HepG2 (cell line): ENCODE results near the gene RBM26. TPM values are rescaled to one million over a fixed set of nuclear protein-coding genes. Genes with fewer than 3 reads are reported as not detected.

Experiments used
- DNMT1 ChIP-seq: sonication (generic); formaldehyde crosslinking; IDR thresholded peaks from 2 replicates; pipeline ENCODE4 v1.5.1; 2020; ENCODE audit warnings: mild to moderate bottlenecking, missing genetic modification reagents
- KLF6 ChIP-seq: IDR thresholded peaks from 2 replicates; pipeline ENCODE4 v1.8.0; 2016; ENCODE audit warnings: missing biosample characterization, missing genetic modification reagents
- KMT2B ChIP-seq: IDR thresholded peaks from 2 replicates; pipeline ENCODE4 v1.6.1; 2016; ENCODE audit warnings: missing genetic modification reagents, missing compliant biosample characterization
- NR2F2 ChIP-seq: IDR thresholded peaks from 2 replicates; pipeline ENCODE4 v1.6.1; 2012; ENCODE audit warnings: low read depth, inconsistent platforms, borderline replicate concordance
- PAX8 ChIP-seq: sonication (generic); formaldehyde crosslinking; IDR thresholded peaks from 2 replicates; pipeline ENCODE4 v1.8.0; 2022; ENCODE audit warnings: mild to moderate bottlenecking, missing genetic modification reagents, borderline replicate concordance
- SNAPC2 ChIP-seq: sonication (generic); formaldehyde crosslinking; IDR thresholded peaks from 2 replicates; pipeline ENCODE4 v1.8.1; 2022; ENCODE audit warnings: mild to moderate bottlenecking, missing genetic modification reagents
- TBX3 ChIP-seq: fragments of 450-650 bp; IDR thresholded peaks from 2 replicates; pipeline ENCODE4 v1.6.1; 2017; ENCODE audit warnings: antibody characterized with exemption, mild to moderate bottlenecking, inconsistent platforms, borderline replicate concordance
- U2AF2 ChIP-seq: fragments of 200-400 bp; formaldehyde crosslinking; IDR thresholded peaks from 2 replicates; pipeline ENCODE4 v1.6.1; 2017; ENCODE audit warnings: low read depth, mild to moderate bottlenecking, low read length
- ZEB1 ChIP-seq: IDR thresholded peaks from 2 replicates; pipeline ENCODE4 v1.6.1; 2012; ENCODE audit warnings: mild to moderate bottlenecking, low read depth, inconsistent platforms; ENCODE audit not compliant: insufficient replicate concordance
- ZNF292 ChIP-seq: sonication (generic); formaldehyde crosslinking; IDR thresholded peaks from 2 replicates; pipeline ENCODE4 v1.8.1; 2022; ENCODE audit warnings: mild to moderate bottlenecking, low read depth, missing genetic modification reagents, borderline replicate concordance
- ZNF567 ChIP-seq: sonication (generic); formaldehyde crosslinking; IDR thresholded peaks from 2 replicates; pipeline ENCODE4 v1.8.1; 2023; ENCODE audit warnings: mild to moderate bottlenecking, missing genetic modification reagents, borderline replicate concordance
- ZNF570 ChIP-seq: sonication (generic); formaldehyde crosslinking; IDR thresholded peaks from 2 replicates; pipeline ENCODE4 v1.4.0; 2020; ENCODE audit warnings: mild to moderate bottlenecking, missing genetic modification reagents, borderline replicate concordance
- polyA plus RNA-seq, 8 experiments: library from polyadenylated mRNA; depleted of rRNA in 3 of 8; stranded (reverse) in 7 of 8; unstranded in 1 of 8; fragments of >200 nt; fragmentation: Illumina TruSeq in 4 of 8; extraction: Trizol in 4 of 8; gene quantifications; 2 replicates each; pipeline versions ENCODE4 v1.2.1 to v1.2.3, GENCODE V29; 2011 to 2016; ENCODE audit warnings: low read depth in 4 of 8, missing spikeins in 1 of 8, mixed read lengths in 1 of 8; ENCODE audit not compliant: insufficient read depth in 1 of 8
- total RNA-seq, 5 experiments: library from RNA; depleted of rRNA; stranded (reverse); fragments of >200 nt; fragmentation: Illumina TruSeq; extraction: Trizol; gene quantifications; 2 replicates each; pipeline ENCODE4 v1.2.3, GENCODE V29; 2016; ENCODE audit warnings: low read depth in 1 of 5
- TF ChIP-seq, protein P1 (sequence below): sonication (generic); formaldehyde crosslinking; IDR thresholded peaks from 2 replicates; pipeline ENCODE4 v1.8.1; 2023; ENCODE audit warnings: missing genetic modification reagents, mild to moderate bottlenecking, borderline replicate concordance
- TF ChIP-seq, protein P2 (sequence below): sonication (generic); formaldehyde crosslinking; IDR thresholded peaks from 2 replicates; pipeline ENCODE4 v1.5.0; 2020; ENCODE audit warnings: mild to moderate bottlenecking, missing genetic modification reagents

RBM26 gene
- total and polyA plus RNA-seq, 2 of the 13 experiments (the other 11 are each of a cell fraction or from before 2014, with no cell fraction given): 19.4 to 34.4 TPM

DNA sequence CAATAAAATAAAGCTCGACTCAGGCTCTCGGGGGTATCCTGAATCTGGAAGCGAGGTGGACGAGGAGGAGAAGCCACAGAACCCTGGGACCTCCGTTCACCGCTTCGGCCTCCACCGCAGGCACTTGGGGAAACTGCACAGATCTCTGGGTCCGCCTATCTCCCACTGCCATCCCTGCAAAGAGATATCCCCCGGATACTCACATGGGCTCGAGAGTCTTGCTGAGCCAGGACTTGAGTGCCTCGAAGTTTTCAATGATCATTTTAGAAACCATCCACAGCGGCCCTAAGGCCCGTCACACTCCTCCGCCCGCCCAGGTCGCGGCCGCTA, 589 bp downstream of the RBM26 start (continued):
- TF ChIP-seq NR2F2 (no peak), TBX3 (no peak), U2AF2 (no peak), ZEB1 (no peak), KMT2B (no peak), ZNF567 (CRISPR knock-in tag) (0 out of 2 replicates have a peak, but pooled peaks have one; percentile 16), KLF6 (CRISPR knock-in tag) (0 out of 2 replicates have a peak, but pooled peaks have one; percentile 13), ZNF570 (CRISPR knock-in tag) (no peak), DNMT1 (CRISPR knock-in tag) (0 out of 2 replicates have a peak, but pooled peaks have one; percentile 7), ZNF292 (CRISPR knock-in tag) (no peak), PAX8 (0 out of 2 replicates have a peak, but pooled peaks have one; percentile 5), SNAPC2 (CRISPR knock-in tag) (no peak)
- TF ChIP-seq, protein P1, sequence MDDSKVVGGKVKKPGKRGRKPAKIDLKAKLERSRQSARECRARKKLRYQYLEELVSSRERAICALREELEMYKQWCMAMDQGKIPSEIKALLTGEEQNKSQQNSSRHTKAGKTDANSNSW: no peak
- TF ChIP-seq, protein P2, sequence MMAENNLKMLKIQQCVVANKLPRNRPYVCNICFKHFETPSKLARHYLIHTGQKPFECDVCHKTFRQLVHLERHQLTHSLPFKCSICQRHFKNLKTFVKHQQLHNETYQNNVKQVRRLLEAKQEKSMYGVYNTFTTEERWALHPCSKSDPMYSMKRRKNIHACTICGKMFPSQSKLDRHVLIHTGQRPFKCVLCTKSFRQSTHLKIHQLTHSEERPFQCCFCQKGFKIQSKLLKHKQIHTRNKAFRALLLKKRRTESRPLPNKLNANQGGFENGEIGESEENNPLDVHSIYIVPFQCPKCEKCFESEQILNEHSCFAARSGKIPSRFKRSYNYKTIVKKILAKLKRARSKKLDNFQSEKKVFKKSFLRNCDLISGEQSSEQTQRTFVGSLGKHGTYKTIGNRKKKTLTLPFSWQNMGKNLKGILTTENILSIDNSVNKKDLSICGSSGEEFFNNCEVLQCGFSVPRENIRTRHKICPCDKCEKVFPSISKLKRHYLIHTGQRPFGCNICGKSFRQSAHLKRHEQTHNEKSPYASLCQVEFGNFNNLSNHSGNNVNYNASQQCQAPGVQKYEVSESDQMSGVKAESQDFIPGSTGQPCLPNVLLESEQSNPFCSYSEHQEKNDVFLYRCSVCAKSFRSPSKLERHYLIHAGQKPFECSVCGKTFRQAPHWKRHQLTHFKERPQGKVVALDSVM (CRISPR knock-in tag): no peak
- TF ChIP-seq, all 625 proteins: peak for 5
